ENCODE results near the gene ACSM6.

DNA sequence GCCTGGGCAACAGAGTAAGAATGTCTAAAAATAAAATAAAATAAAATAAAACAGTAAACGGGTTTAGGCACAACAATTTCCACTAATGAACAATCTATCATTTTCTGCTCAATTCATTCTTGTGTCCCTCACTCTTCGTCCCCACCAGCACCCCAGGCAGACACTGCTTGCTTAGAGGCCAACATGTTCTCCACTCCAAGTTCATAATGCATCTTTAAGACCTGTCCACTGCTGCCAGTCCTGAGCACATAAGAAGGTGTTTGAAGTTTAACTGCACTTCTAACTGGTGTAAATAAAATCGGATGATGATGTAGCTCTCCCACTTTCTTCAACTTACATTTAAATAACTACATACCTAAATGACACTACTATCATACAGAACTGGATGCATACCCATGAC lies 83.6 kb downstream of the ACSM6 start:
- TF ChIP-seq, protein P1, sequence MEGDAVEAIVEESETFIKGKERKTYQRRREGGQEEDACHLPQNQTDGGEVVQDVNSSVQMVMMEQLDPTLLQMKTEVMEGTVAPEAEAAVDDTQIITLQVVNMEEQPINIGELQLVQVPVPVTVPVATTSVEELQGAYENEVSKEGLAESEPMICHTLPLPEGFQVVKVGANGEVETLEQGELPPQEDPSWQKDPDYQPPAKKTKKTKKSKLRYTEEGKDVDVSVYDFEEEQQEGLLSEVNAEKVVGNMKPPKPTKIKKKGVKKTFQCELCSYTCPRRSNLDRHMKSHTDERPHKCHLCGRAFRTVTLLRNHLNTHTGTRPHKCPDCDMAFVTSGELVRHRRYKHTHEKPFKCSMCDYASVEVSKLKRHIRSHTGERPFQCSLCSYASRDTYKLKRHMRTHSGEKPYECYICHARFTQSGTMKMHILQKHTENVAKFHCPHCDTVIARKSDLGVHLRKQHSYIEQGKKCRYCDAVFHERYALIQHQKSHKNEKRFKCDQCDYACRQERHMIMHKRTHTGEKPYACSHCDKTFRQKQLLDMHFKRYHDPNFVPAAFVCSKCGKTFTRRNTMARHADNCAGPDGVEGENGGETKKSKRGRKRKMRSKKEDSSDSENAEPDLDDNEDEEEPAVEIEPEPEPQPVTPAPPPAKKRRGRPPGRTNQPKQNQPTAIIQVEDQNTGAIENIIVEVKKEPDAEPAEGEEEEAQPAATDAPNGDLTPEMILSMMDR (IDR thresholded peaks at IDR 0.05): no peak
- TF ChIP-seq ZFX (IDR thresholded peaks at IDR 0.05; ENCODE audit: borderline replicate concordance): no peak
